GM18909 (cell line): Measurements from ENCODE around the gene ZNF440.
"Not testable (repeated sequence)": the region's sequence is repeated elsewhere in the genome, so short reads cannot be mapped to it uniquely, and the experiment has no call there.

Source experiments
- ATAC-seq: cut with Tn5 transposase; IDR thresholded peaks from one replicate; pipeline ENCODE4 v1.9.1; 2021; ENCODE audit warnings: mild to moderate bottlenecking; ENCODE audit not compliant: unreplicated experiment, poor library complexity

ZNF440 gene

DNA sequence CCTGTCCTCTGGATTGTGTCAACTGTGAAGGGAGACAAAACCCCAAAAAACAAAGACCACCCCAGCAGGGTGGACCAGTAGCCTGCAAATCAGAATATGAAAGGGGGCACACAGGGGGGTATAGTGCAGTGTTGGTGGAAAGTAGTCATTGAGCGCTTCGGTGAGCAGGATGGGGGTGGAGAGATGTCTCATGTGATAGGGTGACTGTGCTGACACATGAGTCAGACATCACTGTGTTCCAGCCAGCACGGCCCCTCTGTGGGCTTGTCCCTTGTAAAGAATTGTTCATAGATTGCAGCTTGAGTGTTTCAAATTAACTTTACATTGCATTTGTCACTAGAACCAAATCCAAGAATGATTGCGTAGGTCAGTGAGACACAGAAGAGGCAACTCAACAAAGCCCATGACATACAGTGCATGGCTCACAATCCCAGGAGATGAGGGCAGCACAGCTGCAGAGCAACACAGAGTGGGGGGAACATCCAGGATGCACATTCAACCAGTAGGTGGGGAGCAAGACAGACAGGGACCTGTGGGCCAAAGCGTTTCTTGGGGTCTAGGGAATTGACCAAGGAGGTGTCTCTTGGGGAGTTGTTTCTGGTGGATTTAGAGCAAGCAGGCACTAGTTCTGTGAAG, 7.5 kb downstream of the ZNF440 start:
- ATAC-seq = no peak

DNA sequence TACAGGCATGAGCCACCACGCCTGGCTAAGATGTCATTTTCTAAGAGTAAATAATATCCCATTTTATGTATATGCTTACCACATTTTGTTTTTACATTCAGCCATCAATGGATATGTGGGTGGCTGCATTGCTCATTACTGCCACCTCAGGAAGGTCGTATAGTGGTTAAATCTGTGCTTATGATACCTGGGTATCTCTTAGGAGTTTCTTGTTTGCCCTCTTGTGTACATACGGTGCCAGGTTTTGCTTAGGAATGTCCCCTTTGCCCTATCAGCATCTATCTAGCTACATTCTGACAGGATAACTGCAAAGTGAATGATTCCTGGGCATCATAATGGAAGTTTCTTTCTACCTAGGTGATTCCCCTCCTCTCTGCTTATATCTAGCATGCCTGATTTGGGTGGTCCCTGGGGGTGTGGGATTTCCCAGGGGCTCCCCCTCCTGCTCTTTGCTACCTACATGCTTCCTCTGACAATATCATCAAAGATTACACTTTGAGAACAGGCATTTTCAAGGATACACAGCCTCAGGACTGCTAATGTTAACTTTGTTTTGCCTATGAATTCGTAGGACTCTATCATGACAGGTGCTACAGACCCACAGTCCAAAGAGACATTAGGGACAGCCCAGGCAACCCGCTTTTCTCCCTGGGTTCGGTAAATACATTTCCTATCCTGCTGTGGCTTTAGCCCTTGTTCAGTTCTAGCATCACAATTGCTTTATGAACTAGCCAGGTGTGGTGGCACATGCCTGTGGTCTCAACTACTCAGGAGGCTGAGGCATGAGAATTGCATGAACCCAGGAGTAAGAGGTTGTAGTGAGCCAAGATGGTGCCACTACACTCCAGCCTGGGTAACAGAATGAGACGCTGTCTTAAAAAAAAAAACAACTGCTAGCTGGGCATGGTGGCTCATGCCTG, 15.1 kb downstream of the ZNF440 start:
- ATAC-seq = not testable (repeated sequence)

DNA sequence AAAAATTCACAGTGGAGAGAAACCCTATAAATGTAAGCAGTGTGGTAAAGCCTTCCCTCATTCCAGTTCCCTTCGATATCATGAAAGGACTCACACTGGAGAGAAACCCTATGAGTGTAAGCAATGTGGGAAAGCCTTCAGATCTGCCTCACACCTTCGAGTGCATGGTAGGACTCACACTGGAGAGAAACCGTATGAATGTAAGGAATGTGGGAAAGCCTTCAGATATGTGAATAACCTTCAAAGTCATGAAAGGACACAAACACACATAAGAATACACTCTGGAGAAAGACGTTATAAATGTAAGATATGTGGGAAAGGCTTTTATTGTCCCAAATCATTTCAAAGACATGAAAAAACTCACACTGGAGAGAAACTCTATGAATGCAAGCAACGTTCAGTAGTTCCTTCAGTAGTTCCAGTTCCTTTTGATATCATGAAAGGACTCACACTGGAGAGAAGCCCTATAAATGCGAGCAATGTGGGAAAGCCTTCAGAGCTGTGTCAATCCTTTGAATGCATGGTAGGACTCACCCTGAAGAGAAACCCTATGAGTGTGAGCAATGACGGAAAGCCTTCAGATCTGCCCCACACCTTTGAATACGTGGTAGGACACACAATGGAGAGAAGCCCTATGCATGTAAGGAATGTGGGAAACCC, 18.3 kb downstream of the ZNF440 start:
- ATAC-seq = no peak

- no peak for ATAC-seq
These were observed 19.5 kb downstream of the ZNF440 start for GRCh38 chr19:11833541-11833940.

- not testable (repeated sequence) for ATAC-seq
These were observed 21.6 kb downstream of the ZNF440 start for GRCh38 chr19:11835626-11836066.

- ATAC-seq = no peak
These were observed 29.6 kb downstream of the ZNF440 start for GRCh38 chr19:11843722-11844121.

GRCh38 chr19:11847615-11848014, 33.5 kb downstream of the ZNF440 start:
- not testable (repeated sequence) for ATAC-seq

GRCh38 chr19:11848200-11848593, 34.1 kb downstream of the ZNF440 start:
- ATAC-seq = no peak

DNA sequence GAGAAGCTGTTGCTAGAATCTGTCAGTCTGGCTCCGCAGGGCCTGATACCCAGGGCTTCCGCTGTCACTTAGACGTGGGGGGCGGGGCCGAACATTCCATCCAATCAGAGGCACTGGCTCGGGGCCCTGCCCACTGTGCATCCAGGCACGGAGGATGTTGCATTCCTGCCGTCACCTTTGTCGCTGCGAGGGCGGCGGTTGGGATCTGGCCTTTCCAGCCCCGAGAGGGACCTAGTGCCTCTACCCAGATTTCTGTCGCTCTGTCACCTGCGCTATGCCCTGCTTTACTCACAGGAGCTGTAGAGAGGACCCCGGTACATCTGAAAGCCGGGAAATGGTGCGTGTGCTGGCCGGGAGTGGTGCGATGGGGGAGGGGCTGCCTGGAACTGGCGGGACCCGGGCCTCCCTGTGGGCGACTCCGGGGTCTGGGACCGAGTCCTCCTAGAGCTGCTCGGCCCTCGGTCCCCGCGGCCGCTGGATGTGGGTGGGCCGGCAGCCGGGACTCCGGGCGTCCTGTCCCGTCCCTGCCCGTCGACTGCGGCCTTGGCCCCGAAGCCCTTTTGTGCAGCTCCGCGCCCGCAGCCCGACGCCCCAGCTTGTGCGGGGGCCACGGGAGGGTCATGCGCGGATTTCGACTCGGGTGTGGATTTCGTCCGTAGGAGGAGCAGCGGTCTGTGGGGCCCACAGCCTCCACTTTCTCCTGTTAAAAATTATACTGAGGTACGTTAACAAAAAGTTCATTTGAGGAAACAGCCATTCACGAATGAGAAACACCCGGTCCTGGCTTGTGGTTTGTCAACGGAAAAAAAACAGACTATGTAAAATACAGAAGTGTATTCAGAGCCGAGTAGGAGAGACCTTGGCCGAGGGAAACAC, 34.8 kb downstream of the ZNF440 start, which contains the start of gene ZNF439:
Gene ZNF439, plus strand, starts transcription at position 133 of the 876 bp plus-strand sequence. Its CDS starts 142 bp downstream, at position 275.
- peak; percentile 79 for ATAC-seq

DNA sequence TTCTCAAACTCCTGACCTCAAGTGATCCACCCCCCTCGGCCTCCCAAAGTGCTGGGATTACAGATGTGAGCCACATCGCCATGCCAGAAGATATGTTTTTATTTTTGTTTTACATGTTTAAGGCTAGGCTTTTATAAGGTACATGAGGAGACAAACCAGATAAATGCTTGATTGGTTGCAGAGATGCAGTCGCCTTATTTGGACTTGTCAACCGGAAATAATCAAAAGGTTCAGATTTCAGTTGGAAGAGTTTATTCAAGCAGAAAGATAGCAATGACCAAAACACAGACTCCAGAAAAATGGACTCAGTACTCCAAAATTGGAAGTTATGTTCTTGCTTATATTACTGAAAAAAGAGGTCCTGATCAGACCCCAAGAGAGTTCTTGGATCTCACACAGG, 36.2 kb downstream of the ZNF440 start:
- not testable (repeated sequence) for ATAC-seq

DNA sequence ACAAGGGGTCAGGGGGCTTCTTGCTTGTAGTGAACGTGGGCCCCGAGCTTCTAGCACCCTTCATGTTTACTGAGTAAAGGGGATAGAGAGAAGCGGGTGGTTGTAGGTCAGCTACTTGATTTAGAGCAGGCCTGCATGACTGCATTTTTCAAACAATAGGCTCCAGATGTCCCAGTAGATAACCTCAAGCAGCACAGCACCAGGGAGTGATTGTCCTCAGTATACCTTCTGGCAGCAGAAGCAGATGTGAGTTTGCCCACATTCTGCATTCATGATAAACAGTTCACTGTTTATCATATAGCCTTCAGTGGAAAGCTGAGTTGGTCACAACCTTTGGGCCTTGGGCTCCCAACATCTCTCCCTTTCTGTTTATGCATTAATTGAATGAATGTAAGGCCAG, 39.3 kb downstream of the ZNF440 start:
- no peak for ATAC-seq

DNA sequence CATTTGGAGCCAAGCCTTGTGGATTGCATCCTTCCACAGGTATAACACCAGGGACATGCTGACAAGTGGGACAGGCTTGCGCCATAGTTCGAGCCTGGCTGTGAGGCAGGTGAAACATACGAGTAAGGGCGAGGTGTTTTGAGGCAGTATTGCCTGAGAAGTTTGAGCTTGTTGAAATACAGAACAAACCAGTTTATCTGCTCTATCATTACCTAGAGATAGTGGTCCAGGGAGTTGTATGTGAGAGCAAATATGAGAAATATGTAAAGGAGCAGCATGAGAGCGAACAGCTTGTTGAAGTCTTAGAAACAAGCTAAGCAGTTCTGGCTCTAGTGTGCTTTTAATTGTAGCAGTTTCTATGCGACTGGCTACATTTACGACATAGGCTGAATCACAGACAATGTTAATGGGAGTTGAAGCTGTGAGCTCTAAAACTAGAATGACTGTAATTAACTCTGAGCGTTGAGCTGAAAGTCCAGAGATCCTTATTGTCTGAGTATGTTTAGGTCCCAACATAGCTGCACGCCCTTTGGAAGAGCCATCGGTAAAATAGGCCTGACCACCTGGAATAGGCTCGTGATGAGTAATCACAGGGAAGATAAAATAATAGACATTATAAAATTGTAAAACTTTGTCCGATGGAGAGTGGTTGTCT, 42.6 kb downstream of the ZNF440 start:
- ATAC-seq = no peak

GRCh38 chr19:11860721-11861120, 46.6 kb downstream of the ZNF440 start:
- no peak for ATAC-seq

DNA sequence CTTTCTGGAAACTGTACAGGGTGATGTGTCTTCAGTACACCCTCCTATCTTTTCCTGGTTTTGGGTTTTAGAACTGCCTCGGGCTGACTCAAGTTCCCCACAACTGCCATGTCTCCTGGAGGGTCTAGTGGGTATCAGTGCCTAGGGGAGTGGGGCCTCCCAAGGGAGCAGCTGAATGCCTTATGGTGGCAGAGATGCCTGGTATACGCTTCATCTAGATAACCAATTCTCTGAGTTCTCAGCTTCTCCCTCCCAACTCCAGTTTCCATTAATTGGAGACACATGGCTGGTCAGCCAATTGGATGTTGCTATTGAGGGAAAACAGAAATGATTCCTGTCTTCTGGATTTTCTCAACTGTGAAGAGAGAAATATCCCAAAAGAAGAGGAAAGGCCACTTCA, 47.2 kb downstream of the ZNF440 start:
- no peak for ATAC-seq

DNA sequence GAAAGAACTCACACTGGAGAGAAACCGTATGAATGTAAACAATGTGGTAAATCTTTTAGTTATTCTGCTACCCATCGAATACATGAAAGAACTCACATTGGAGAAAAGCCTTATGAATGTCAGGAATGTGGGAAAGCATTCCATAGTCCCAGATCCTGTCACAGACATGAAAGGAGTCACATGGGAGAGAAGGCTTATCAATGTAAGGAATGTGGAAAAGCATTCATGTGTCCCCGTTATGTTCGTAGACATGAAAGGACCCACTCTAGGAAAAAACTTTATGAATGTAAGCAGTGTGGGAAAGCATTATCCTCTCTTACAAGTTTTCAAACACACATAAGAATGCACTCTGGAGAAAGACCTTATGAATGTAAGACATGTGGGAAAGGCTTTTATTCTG, 53.7 kb downstream of the ZNF440 start:
- ATAC-seq = not testable (repeated sequence)

DNA sequence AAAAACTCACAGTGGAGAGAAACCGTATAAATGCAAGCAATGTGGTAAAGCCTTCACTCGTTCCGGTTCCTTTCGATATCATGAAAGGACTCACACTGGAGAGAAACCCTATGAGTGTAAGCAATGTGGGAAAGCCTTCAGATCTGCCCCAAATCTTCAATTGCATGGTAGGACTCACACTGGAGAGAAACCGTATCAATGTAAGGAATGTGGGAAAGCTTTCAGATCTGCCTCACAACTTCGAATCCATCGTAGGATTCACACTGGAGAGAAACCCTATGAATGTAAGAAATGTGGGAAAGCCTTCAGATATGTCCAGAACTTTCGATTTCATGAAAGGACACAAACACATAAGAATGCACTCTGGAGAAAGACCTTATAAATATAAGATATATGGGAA, 54.1 kb downstream of the ZNF440 start:
- ATAC-seq = no peak

GRCh38 chr19:11872624-11873023, 58.6 kb downstream of the ZNF440 start:
- no peak for ATAC-seq

DNA sequence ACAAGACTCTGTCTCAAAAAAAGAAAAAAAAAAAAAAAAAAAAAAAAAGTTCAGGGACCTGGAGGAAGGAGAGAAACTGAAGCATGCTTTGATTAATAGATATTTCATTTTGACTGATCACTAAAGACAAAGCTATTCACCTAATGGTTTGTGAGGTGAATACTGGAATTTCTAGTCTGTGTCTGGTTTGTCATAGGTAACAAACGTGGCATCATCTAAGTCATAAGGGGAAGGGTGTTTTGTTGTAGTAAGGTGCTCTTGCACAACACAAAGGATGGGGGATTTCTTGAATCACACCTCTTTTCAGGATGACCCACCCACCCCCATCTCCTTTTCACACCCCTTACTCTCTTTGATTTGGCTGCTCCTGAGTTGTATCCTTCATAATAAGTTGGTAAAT, 59.7 kb downstream of the ZNF440 start:
- ATAC-seq = no peak

DNA sequence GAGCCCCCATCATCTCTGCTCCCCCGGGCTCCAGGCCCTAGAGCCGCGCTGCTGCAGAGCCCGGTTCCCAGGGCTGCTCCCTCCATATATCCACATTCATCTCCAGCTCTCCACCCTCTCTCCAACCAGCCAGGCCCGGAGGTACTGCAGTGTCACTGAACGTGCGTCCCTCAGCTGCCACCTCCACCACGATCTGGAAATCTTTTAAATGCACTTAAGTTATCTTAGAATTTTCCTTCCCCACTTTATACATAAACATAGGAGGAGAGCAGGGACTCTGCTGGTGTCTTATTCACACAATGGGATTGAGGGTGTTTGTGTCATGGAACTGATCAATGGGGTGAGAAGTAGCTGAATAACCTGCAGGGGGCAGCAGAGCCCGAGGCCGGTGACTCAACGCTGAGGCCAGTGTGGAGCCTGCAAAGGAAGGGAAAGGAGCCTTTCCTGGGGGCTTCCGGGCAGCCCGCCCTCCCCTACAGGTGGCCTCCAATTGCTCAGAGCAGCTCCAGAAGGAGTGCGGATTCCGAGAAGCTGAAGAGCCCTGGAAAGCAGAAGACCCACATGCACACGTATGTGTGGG, 65.7 kb downstream of the ZNF440 start:
- ATAC-seq = not testable (repeated sequence)
